ENCODE measurements around the gene LMO4. TPM values are rescaled to one million over a fixed set of nuclear protein-coding genes. Genes with fewer than 3 reads are reported as not detected.

Gene LMO4
- total RNA-seq, 1 experiment from 2014 or later: 38.5 TPM

DNA sequence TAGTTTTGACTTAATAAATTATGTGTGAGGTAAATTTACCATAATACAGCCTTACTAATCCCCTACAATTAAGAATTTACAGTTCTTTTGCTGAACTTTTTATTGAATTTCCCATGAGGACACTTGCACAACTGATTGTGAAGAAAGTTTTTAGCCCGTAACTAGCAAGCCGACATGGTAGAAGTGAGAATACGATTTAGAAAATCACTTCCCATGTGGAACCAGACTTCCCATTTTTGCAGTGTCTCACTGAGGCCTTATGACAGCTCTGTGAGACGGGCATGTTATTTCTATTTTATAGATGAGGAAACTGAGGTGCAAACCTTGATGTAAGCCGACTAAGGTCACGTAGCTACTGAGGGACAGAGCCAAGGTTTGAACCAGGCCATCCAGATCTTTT is 32.5 kb upstream of the LMO4 start:
- no peaks in the 10 kb centered on the region for H3K36me3 ChIP-seq (ENCODE audit: control insufficient read depth in 1 of 2, insufficient read depth in 2 of 2, low read length in 2 of 2)
- no peak overlapping the region for H3K27ac ChIP-seq (ENCODE audit: low read depth, low read length)
- no peaks in the 10 kb centered on the region for H3K9me3 ChIP-seq (ENCODE audit: control insufficient read depth in 1 of 2, insufficient read depth in 1 of 2, low read depth in 1 of 2, low read length in 2 of 2)
- H2AFZ ChIP-seq (ENCODE audit: low read depth, low read length, poor library complexity, severe bottlenecking): no peak overlapping the region
- H3K9me2 ChIP-seq (ENCODE audit: insufficient read depth): no peaks in the 10 kb centered on the region
- ATAC-seq (no peak), DNase-seq (ENCODE audit: low read depth, low spot score) (no peak)
- ChIA-PET RAD21 (ENCODE audit: low non-redundant PET in 1 of 2, low total read pairs in 2 of 2, uncharacterized antibody in 2 of 2, unreplicated experiment in 2 of 2) (no interaction called here), CTCF (no interaction called here), POLR2A (no interaction called here)
- H3K4me3 ChIP-seq (replicated peaks in 1 of 2; ENCODE audit: low read depth in 1 of 2, low read length in 2 of 2): no peak overlapping the region
- TF ChIP-seq ZFX (IDR thresholded peaks at IDR 0.05) (no peak), EZH2phosphoT487 (IDR thresholded peaks at IDR 0.05; ENCODE audit: borderline replicate concordance) (no peak), ELF1 (IDR thresholded peaks at IDR 0.05; ENCODE audit: borderline replicate concordance, low read depth) (no peak), SRF (IDR thresholded peaks at IDR 0.05; ENCODE audit: low read depth) (no peak), TCF7L2 (IDR thresholded peaks at IDR 0.05; ENCODE audit: borderline replicate concordance, extremely low read depth, insufficient read depth, insufficient read length) (no peak), SIN3A (IDR thresholded peaks at IDR 0.05; ENCODE audit: low read depth) (no peak), CTCF (IDR thresholded peaks at IDR 0.05 in 2 of 3, conservative IDR thresholded peaks at IDR 0.05 in 1 of 3; ENCODE audit: borderline replicate concordance in 1 of 3, insufficient read depth in 1 of 3, low read depth in 2 of 3, low read length in 2 of 3) (no peak), YY1 (IDR thresholded peaks at IDR 0.05; ENCODE audit: extremely low read depth, insufficient replicate concordance, low read depth, low read length) (no peak), ZNF274 (IDR thresholded peaks at IDR 0.05; ENCODE audit: low read depth, low read length) (no peak), EZH2 (IDR thresholded peaks at IDR 0.05) (no peak), JUND (IDR thresholded peaks at IDR 0.05) (no peak), CBX3 (IDR thresholded peaks at IDR 0.05; ENCODE audit: low read depth) (no peak), FOSL1 (IDR thresholded peaks at IDR 0.05; ENCODE audit: low read depth) (no peak), POLR2A (IDR thresholded peaks at IDR 0.05; ENCODE audit: borderline replicate concordance, extremely low read depth, insufficient read depth, insufficient read length) (no peak), POLR2AphosphoS5 (IDR thresholded peaks at IDR 0.05; ENCODE audit: low read depth, low read length) (no peak), EGR1 (IDR thresholded peaks at IDR 0.05; ENCODE audit: low read depth) (no peak), SP1 (IDR thresholded peaks at IDR 0.05; ENCODE audit: low read depth) (no peak)
- TF ChIP-seq, protein P1, sequence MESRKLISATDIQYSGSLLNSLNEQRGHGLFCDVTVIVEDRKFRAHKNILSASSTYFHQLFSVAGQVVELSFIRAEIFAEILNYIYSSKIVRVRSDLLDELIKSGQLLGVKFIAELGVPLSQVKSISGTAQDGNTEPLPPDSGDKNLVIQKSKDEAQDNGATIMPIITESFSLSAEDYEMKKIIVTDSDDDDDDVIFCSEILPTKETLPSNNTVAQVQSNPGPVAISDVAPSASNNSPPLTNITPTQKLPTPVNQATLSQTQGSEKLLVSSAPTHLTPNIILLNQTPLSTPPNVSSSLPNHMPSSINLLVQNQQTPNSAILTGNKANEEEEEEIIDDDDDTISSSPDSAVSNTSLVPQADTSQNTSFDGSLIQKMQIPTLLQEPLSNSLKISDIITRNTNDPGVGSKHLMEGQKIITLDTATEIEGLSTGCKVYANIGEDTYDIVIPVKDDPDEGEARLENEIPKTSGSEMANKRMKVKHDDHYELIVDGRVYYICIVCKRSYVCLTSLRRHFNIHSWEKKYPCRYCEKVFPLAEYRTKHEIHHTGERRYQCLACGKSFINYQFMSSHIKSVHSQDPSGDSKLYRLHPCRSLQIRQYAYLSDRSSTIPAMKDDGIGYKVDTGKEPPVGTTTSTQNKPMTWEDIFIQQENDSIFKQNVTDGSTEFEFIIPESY (IDR thresholded peaks at IDR 0.05; ENCODE audit: extremely low read depth, insufficient replicate concordance, low read length): no peak
- no peak overlapping the region for H3K9ac ChIP-seq (ENCODE audit: low read length)
- H3K4me1 ChIP-seq (ENCODE audit: control insufficient read depth in 1 of 2, insufficient read depth in 2 of 2, low read length in 2 of 2): no peaks in the 10 kb centered on the region
- intact Hi-C loops (cut with micrococcal nuclease): no loop called here
- no peak overlapping the region for H3K4me2 ChIP-seq (ENCODE audit: low read length)
- H3K27me3 ChIP-seq (ENCODE audit: insufficient read depth, low read length): no peaks in the 10 kb centered on the region
- no peaks in the 10 kb centered on the region for H3K79me2 ChIP-seq (ENCODE audit: insufficient read depth, low read length)
- no peaks in the 10 kb centered on the region for H4K20me1 ChIP-seq (ENCODE audit: insufficient read depth)
- BruUV-seq (replicated peaks): no TSS peak
